ENCODE results near the gene DNAH17. TPM values are rescaled to one million over a fixed set of nuclear protein-coding genes. Genes with fewer than 3 reads are reported as not detected.

Gene DNAH17
- total RNA-seq, 1 donor from 2014 or later, result not detected

GRCh38 chr17:78376161-78376560 is 201.0 kb downstream of the DNAH17 start:
- Histone ChIP-seq H3K27ac (replicated peaks) (no peak overlapping the region), H3K27me3 (ENCODE audit: low read depth) (no peaks in the 10 kb centered on the region), H3K4me3 (no peak overlapping the region), H3K36me3 (peaks cover 9% of the 10 kb centered on the region), H3K4me1 (peaks cover 46% of the 10 kb centered on the region), H3K9me3 (replicated peaks) (no peaks in the 10 kb centered on the region)
- TF ChIP-seq, protein P1, sequence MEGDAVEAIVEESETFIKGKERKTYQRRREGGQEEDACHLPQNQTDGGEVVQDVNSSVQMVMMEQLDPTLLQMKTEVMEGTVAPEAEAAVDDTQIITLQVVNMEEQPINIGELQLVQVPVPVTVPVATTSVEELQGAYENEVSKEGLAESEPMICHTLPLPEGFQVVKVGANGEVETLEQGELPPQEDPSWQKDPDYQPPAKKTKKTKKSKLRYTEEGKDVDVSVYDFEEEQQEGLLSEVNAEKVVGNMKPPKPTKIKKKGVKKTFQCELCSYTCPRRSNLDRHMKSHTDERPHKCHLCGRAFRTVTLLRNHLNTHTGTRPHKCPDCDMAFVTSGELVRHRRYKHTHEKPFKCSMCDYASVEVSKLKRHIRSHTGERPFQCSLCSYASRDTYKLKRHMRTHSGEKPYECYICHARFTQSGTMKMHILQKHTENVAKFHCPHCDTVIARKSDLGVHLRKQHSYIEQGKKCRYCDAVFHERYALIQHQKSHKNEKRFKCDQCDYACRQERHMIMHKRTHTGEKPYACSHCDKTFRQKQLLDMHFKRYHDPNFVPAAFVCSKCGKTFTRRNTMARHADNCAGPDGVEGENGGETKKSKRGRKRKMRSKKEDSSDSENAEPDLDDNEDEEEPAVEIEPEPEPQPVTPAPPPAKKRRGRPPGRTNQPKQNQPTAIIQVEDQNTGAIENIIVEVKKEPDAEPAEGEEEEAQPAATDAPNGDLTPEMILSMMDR (IDR thresholded peaks at IDR 0.05; ENCODE audit: borderline replicate concordance), result no peak
- DNase-seq, result no peak
- intact Hi-C loops (cut with micrococcal nuclease), result no loop called here

- peak overlapping the region; percentile 57 for H3K27ac ChIP-seq (replicated peaks)
- intact Hi-C loops (cut with micrococcal nuclease), result no loop called here
- H3K27me3 ChIP-seq (ENCODE audit: low read depth), result no peaks in the 10 kb centered on the region
- H3K4me3 ChIP-seq, result no peak overlapping the region
- peaks cover 40% of the 10 kb centered on the region for H3K4me1 ChIP-seq
- TF ChIP-seq, protein P1 (IDR thresholded peaks at IDR 0.05; ENCODE audit: borderline replicate concordance), result no peak
- no peak for DNase-seq
- no peaks in the 10 kb centered on the region for H3K9me3 ChIP-seq (replicated peaks)
- H3K36me3 ChIP-seq, result peaks cover 3% of the 10 kb centered on the region
Observed at GRCh38 chr17:78375401-78376151, 201.6 kb downstream of the DNAH17 start.

GRCh38 chr17:78374631-78375274 is 202.4 kb downstream of the DNAH17 start:
- intact Hi-C loops (cut with micrococcal nuclease), result no loop called here
- H3K27ac ChIP-seq (replicated peaks), result peak overlapping the region; percentile 57
- H3K4me3 ChIP-seq, result no peak overlapping the region
- no peaks in the 10 kb centered on the region for H3K36me3 ChIP-seq
- H3K4me1 ChIP-seq, result peaks cover 31% of the 10 kb centered on the region
- no peaks in the 10 kb centered on the region for H3K9me3 ChIP-seq (replicated peaks)
- TF ChIP-seq, protein P1 (IDR thresholded peaks at IDR 0.05; ENCODE audit: borderline replicate concordance), result no peak
- no peak for DNase-seq
- H3K27me3 ChIP-seq (ENCODE audit: low read depth), result no peaks in the 10 kb centered on the region

DNA sequence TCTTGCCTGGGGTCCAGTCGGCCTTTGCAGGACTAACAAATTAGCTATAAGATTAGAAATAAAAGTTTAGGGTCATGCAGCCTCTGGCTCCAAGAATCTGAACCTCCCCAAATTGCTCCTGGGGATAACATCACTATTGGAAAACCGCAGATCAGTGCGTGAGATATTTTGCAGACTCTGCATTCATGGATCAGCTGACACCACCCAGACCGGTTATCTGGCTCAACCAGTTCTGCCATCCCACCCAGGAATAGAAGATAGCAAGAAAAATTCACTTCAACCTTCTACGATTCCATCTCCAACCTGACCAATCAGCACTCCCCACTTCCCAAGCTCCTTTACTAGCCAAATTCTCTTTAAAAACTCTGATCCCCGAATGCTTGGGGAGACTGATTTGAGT is 203.0 kb downstream of the DNAH17 start:
- DNase-seq, result no peak
- Histone ChIP-seq H3K4me1 (peaks cover 26% of the 10 kb centered on the region), H3K27me3 (ENCODE audit: low read depth) (no peaks in the 10 kb centered on the region), H3K9me3 (replicated peaks) (no peaks in the 10 kb centered on the region), H3K27ac (replicated peaks) (peak overlapping the region; percentile 57), H3K4me3 (no peak overlapping the region), H3K36me3 (no peaks in the 10 kb centered on the region)
- intact Hi-C loops (cut with micrococcal nuclease), result no loop called here
- TF ChIP-seq, protein P1 (IDR thresholded peaks at IDR 0.05; ENCODE audit: borderline replicate concordance), result no peak

Other genes with a start within 250 kb of the DNAH17 start
- gene SOCS3, start 217.3 kb downstream of the DNAH17 start, total RNA-seq, result 9.5 TPM
- gene PGS1, start 198.7 kb downstream of the DNAH17 start, total RNA-seq, result 17.1 TPM
- 28.9 TPM for gene CYTH1, start 204.9 kb upstream of the DNAH17 start, total RNA-seq